GM12872 (cell line): ENCODE results near the gene PRG2.

ENCODE experiments used
- CTCF ChIP-seq: IDR thresholded peaks from 3 replicates; pipeline ENCODE4 v1.5.1; 2011; ENCODE audit warnings: low read depth, mild to moderate bottlenecking, low read length, moderate library complexity; ENCODE audit not compliant: insufficient read depth

PRG2 gene

GRCh38 chr11:57390535-57390934 lies at the start of gene PRG2:
PRG2 (minus strand) TSS chr11:57390650; CDS start chr11:57389944, 706 bp downstream.
- TF ChIP-seq CTCF, result no peak

GRCh38 chr11:57439786-57440185 lies 49.3 kb upstream of the PRG2 start:
- TF ChIP-seq CTCF, result no peak

- no peak for TF ChIP-seq CTCF
Measured at GRCh38 chr11:57438345-57439285, 48.2 kb upstream of the PRG2 start.

GRCh38 chr11:57436031-57436430 lies 45.6 kb upstream of the PRG2 start:
- TF ChIP-seq CTCF, result no peak

- TF ChIP-seq CTCF, result no peak
Measured at GRCh38 chr11:57434640-57435546, 44.4 kb upstream of the PRG2 start.

GRCh38 chr11:57432714-57433163 lies 42.3 kb upstream of the PRG2 start:
- TF ChIP-seq CTCF, result no peak

- TF ChIP-seq CTCF, result no peak
Measured at GRCh38 chr11:57432149-57432561, 41.7 kb upstream of the PRG2 start.
